Measurements from ENCODE around the gene SNX7.

SNX7 gene

DNA sequence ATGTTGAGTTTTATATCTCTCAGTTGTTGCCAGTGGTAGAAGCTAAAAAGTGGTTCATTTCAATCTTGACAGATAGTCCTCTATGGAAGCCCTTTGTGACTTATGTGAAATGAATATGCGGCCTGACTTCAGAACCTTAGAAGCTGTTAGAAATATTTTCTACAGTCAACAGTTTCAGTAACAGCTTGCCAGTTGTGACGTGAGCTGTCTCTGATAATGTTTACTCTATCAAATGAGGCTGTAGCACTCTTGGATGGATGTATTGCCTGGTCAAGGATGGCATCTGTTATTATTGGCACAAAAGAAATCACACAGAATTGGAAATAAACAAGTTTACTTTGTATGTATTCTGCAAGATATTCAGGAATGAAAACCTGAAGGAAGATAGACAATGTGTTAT lies 31.9 kb downstream of the SNX7 start:
- DNase-seq (ENCODE audit: low read depth), result no peak
- H3K4me3 ChIP-seq (ENCODE audit: low read depth, low read length), result no peak overlapping the region

DNA sequence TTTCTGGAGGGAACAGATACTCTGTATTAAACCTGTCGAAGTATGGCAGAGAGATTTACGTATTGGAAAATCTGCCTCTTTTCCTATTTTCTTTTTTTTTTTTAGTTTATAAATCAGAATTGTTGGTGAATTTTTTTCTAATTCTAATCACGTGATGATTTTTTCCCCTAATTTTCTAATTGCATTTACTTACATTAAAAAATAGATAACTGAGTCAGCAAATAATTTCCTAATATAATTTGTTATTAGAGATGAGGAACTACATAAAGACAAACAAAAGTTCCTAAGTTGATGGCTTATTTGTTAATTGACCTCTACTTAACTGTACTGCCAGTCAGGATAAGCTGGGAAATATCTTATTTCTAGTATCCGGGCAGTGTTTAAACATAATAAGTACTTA lies 34.6 kb downstream of the SNX7 start:
- H3K4me3 ChIP-seq (ENCODE audit: low read depth, low read length), result no peak overlapping the region
- no peak for DNase-seq (ENCODE audit: low read depth)

DNA sequence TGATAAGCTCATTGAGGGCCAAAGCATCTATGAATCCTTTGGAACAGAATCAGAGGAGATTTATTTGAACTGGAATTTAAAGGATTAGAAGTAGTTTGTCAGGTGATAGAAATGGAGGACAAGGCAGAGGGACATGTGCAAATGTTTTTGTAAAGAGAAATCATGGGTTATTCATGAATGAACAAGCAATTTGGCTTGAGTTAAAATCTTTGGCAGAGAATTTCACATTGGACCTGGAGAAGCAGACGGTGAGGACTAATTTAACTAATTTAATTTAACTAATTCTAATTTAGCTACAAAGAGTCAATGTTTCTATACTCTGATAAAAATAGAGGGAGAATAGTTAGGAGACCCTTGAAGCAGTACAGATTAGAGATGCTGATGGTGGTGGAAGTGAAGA lies 36.3 kb downstream of the SNX7 start:
- no peak overlapping the region for H3K4me3 ChIP-seq (ENCODE audit: low read depth, low read length)
- DNase-seq (ENCODE audit: low read depth), result no peak

DNA sequence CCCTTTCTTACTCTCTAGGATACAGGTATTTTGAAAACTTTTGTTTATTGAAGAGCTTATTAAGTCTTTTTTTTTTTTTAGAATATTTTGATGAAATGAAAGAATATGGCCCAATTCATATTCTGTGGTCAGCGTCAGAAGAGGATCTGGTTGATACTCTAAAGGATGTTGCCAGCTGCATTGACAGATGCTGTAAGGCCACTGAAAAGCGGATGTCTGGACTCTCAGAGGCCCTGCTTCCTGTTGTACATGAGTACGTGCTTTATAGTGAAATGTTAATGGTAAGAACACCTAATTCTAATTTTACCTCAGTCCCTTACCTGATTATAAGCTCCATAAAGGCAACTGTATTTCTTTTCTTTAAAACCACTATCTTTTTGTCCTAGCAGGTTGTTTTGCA lies 37.1 kb downstream of the SNX7 start:
- DNase-seq (ENCODE audit: low read depth), result no peak
- no peak overlapping the region for H3K4me3 ChIP-seq (ENCODE audit: low read depth, low read length)

DNA sequence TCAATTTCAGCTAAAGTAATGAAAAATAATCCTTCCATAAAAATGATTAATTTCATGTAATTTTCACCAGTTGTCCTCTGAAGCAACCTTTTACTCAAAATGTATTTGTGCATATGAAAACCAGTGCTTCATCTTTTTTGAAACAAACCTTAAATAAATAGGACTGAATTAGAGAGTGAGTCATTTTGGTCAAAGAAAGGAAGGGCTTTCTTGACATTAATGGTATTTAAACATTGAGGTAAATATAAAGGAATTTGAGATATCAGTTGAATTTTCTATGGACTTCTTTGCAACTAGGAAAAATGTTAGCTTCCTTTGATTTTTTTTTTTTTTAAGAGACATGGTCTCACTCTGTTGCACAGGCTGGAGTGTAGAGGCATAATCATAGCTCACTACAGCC lies 38.7 kb downstream of the SNX7 start:
- no peak overlapping the region for H3K4me3 ChIP-seq (ENCODE audit: low read depth, low read length)
- DNase-seq (ENCODE audit: low read depth), result no peak

DNA sequence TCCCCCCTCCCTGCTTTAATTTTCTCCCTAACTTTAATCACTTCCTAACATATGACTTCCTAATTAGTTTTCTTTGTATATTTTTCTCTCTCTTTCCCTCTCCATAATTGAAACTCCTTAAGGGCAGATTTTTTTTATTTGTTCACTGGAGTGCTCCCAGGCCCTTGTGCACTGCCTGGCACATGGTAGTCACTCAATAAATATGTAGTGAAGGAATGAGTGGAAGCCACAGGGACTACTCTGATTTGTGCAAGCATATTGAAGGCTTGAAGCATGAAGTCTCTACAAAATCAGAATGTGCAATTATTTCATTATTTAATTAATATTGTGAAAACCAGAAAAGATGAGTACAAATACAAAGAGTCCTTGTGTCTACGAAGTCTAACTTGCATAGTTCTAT lies 41.5 kb downstream of the SNX7 start:
- H3K4me3 ChIP-seq (ENCODE audit: low read depth, low read length), result no peak overlapping the region
- no peak for DNase-seq (ENCODE audit: low read depth)

DNA sequence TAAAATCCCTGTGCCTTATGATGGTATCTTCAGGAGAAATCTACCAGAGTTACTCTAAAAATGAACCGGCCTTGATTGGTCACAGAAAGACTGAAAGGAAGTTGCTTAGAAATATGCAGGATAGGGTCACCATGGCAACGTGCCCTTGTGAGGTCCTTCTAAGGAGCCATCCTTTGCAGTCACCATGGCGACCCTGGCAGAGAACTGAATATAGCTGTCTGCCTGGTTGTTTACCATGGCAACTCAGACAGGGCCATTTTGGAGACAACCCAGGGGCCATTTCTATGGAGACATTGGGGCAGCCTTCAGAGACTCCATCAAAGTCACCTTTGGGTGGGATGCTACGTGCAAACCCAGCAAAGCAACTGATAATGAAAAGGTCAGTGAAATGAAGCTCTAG lies 43.0 kb downstream of the SNX7 start:
- DNase-seq (ENCODE audit: low read depth), result no peak
- no peak overlapping the region for H3K4me3 ChIP-seq (ENCODE audit: low read depth, low read length)

DNA sequence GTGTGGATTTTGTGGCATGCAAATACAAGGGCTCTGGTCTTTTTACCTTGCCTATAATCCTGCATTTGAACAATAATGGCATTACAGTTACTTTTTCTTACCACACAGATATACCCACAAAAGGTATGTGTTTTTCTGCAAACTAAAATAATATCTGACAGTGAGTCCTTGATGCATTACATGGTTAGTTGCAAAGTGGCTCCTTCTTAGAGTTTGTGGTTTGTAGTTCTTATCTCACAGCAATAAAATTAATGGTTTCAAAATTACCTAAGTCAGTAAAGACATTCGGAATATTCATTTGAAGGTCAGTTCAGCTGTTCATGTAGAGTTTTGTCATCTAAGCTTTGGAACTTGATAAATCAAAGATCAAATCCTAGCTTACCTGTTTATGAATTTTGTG lies 43.5 kb downstream of the SNX7 start:
- DNase-seq (ENCODE audit: low read depth), result no peak
- H3K4me3 ChIP-seq (ENCODE audit: low read depth, low read length), result no peak overlapping the region

DNA sequence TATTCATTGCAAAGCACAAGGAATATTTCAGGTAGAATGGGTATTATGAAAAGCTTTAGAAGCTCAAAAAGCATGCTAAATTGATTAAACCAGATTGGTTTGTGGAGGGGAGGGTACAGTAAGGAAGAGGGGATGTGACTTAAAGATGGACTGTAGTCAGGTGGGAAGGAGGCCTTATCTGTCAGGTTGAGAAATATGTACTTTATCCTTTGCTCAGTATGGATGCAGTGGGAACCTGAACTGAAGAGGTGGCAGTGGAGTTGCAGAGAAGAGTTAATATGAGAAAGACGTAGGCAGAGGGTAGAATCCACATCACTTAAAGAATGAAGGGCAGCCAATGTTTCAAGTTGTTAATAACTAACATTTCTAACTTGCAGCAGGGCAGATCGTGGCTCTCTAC lies 44.1 kb downstream of the SNX7 start:
- DNase-seq (ENCODE audit: low read depth), result no peak

DNA sequence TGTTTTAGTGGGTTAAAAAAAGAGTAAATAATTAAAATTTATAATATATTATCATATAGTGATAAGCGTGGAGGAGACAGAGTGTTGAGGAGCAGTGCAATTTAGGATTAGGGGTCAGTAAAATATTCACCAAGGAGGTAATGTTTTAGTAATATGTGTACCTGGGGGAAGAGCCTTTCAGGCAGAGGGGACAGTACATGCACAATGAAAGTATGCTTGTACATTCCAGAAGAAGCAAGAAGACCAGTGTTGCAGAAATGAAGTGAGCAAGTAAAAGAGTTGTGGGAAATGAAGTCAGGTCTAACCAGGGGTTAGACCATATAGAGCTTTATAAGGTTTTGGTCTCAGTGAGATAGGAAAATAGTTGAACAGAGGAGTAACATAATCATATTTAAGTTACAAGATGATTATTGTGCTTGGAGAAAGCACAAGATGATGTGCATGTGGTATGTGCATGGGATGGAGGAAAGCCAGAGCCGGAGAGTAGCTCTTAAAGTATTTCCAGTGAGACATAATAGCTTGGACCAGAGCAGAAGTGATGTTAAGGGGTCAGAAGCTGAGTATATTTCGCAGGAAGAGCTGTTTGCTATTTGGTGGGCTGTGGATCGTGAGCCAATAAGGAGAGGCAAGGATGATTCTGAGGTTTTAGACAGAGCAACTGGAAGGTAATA lies 44.8 kb downstream of the SNX7 start:
- no peak for DNase-seq (ENCODE audit: low read depth)
- no peak overlapping the region for H3K4me3 ChIP-seq (ENCODE audit: low read depth, low read length)

More for the DNA sequence above, 44.1 kb downstream of the SNX7 start:
- H3K4me3 ChIP-seq (ENCODE audit: low read depth, low read length), result no peak overlapping the region

DNA sequence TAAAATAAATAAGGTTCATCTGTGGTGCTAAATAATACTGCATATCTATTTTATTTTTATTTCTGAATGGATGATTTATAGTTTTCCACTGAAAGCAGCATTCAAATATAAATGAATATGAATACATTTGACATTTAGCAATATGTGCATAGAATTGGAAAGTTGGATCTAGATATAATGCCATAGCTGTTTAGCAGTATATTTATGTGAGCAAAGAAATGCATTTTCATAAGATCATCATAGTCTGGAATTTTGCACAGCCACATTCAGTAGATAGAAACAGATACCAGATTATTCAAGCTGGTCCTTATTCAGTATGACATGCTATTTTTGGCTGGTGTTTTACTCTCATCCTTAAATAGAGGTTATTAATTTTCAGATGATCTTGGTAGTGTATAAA lies 46.0 kb downstream of the SNX7 start:
- no peak for DNase-seq (ENCODE audit: low read depth)
- H3K4me3 ChIP-seq (ENCODE audit: low read depth, low read length), result no peak overlapping the region

DNA sequence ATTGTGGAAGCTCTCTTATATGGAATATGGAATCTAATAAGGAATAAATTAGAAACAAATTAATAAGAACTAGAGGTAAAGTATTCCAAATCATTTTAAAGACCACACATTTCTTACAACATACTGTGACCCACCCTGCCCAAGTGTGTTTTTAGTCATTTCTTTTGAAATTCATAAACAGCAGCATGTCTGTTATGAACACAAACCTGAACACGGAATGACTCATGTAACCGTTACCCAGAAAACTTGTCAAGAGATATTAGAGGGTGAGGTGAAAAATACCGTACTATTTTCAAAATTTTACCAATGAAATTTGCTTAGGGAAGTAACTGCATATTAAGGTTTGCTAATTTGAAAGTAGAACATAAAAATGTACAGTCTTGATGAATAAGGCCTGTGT lies 48.4 kb downstream of the SNX7 start:
- no peak for DNase-seq (ENCODE audit: low read depth)
- no peak overlapping the region for H3K4me3 ChIP-seq (ENCODE audit: low read depth, low read length)

DNA sequence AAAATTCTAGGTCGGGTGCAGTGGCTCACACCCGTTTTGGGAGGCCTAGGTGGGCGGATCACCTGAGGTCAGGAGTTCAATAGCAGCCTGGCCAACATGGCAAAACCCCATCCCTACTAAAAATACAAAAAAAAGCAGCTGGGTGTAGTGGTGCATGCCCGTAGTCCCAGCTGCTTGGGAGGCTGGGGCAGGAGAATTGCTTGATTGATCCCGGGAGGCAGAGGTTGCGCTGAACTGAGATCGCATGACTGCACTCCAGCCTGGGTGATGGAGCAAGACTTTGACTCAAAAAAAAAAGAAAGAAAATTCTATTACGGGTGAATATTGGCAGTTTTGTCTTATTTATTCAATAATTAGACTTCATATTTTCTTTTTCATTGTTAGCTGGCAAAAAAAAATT lies 62.1 kb downstream of the SNX7 start:
- no peak overlapping the region for H3K4me3 ChIP-seq (ENCODE audit: low read depth, low read length)

DNA sequence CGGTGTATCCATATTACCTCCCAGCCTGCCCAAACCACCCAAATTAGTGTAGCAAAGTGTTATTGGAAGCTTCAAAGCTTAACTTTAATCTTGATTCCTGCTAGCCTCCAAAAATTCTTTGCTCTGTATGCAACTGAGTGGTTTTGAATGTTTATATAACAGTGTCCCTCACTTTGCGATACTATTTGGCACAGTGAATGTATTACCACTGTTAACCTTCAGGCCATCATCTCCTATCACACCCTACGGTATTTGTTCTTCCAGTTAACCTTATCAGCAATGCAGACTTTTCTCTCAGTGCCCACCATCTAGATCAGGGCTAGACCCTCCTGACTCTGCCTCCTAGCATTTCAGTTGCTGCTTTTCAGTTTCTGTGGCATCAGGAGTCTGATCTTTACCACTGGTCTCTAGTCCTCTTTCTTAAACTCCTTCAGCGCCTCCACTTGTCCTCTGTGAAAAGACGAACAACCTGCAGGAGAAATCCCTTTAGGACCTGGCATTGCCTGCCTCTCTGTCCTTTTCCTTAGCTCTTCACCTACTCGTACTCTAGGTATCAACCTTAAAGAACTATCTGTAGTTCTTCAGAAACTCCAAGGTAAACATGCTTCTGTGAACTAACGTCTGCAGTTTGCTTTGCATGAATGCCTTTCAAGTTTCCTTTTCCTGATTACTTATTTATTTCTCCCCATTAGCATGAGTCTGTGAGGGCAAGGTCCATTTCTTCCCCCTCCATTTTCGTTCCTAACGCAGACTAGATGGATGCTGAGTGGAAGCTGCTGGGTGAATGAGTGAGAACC lies 71.7 kb downstream of the SNX7 start:
- H3K4me3 ChIP-seq (ENCODE audit: low read depth, low read length), result no peak overlapping the region
- DNase-seq (ENCODE audit: low read depth), result no peak

More for the DNA sequence above, 62.1 kb downstream of the SNX7 start:
- no peak for DNase-seq (ENCODE audit: low read depth)

DNA sequence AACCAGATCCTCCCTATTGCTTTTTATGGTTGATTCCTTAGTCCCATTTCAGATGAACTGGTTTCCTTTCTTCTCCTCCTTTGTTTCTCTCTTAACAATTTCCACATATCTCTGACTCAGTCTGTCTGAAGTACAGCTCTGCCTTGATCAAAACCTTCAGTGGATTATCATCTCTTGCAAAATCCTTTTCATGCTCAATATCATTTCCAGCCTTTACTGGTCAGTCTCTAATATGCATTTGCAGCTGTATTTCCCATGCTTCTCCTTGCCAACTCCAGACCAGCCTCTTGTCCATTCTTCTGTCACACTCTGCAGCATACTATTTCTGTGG lies 72.2 kb downstream of the SNX7 start:
- H3K4me3 ChIP-seq (ENCODE audit: low read depth, low read length), result no peak overlapping the region
- no peak for DNase-seq (ENCODE audit: low read depth)

DNA sequence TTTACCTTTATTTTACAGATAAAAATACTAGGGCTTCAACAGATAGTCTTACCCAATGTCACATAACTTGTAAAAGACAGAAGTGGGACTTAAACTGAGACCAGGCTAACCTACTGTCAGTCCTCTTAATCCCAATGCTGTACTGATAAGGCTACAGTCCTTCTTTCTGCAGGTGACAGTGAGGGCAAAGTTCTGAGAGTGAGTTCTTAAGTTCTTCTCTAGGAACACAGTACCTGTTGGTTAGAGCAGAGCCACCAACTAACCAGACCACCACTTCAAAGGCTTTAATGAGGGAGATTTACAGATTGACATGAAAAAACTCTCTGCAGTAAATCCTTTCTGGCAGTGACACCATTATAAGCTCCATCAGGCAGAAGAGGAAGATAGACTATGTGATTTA lies 74.2 kb downstream of the SNX7 start:
- no peak overlapping the region for H3K4me3 ChIP-seq (ENCODE audit: low read depth, low read length)
- no peak for DNase-seq (ENCODE audit: low read depth)

DNA sequence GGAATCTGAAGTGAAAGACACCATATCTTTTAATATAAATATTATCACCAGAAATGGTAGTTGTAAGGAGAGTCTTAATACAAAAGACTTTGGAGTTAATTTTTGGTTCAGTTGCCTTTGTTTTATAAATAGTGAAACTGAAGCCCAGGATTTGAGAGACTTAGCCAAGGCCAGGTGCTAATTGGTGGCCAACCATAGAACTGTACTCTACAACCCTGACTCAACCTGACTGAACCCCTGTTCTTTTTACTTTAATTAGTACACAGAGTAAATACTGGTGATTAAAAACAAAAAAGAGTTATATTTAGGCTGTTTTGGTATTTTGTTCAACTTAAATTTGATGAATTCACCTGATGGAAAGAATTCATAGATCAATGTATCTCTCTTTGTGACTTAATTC lies 76.3 kb downstream of the SNX7 start:
- no peak overlapping the region for H3K4me3 ChIP-seq (ENCODE audit: low read depth, low read length)
- no peak for DNase-seq (ENCODE audit: low read depth)

DNA sequence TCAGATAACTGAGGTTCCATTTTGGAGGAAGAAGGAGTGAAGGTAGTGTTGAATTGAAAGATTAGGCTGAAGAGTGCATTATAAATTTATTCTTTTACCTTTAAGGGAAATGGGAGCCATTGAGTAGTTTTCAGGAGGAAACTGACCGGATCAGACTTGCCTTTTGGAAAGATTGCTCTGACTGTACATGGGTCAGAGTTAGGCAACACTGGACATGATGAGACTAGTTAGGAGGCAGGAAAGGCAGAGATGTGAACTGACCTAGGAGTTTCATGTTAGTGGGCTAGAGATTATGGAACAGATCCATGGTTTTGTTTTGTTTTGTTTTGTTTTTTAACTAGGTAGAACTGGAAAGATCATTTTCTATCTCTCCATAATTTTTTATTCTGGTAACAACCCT lies 78.2 kb downstream of the SNX7 start:
- no peak overlapping the region for H3K4me3 ChIP-seq (ENCODE audit: low read depth, low read length)
- DNase-seq (ENCODE audit: low read depth), result no peak

DNA sequence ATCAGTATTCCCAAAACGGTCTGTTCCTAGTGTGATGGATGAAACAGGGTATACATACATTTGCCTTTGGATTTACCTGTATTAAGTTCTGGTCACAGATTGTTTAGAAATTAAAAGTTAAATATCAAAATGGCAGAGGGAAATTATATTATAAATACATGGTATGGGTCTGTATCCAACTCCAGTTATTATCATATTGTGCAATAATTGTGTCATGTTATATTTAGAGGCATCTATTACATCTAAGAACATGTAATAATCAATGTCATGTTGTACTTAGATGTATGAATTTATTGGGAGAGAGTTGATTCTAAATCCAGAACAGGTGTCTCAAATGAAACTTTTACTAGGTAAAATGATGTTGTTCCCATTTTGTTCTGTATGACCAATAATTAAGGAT lies 79.6 kb downstream of the SNX7 start:
- no peak for DNase-seq (ENCODE audit: low read depth)
- no peak overlapping the region for H3K4me3 ChIP-seq (ENCODE audit: low read depth, low read length)

DNA sequence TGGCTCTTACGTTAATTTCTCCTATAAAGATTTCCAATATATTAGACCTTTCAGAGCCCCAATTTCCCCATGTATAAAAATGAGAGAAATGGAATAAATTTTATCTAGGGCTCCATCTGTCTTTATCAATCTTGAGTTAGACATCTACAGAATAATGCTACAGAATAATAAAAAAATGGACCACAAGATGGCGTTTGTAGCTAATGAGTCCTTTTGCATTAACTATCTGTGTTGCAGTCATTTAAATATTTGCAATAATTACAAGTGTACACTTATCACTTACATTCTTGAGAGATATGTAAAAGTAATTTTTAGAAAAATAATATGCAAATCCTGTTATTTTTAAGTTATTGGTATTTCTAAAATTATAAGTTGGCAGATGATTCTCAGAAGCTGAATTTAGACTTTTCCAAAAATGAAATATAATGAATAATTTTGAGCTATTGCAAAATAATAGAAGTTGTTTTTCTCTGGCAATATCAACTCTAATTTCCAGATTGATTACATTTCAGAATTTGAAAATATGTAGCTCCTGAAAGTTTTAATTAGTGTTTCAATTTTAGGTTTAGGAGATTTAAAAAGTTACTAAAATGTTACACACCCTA lies 87.7 kb downstream of the SNX7 start:
- no peak for DNase-seq (ENCODE audit: low read depth)
- no peak overlapping the region for H3K4me3 ChIP-seq (ENCODE audit: low read depth, low read length)

DNA sequence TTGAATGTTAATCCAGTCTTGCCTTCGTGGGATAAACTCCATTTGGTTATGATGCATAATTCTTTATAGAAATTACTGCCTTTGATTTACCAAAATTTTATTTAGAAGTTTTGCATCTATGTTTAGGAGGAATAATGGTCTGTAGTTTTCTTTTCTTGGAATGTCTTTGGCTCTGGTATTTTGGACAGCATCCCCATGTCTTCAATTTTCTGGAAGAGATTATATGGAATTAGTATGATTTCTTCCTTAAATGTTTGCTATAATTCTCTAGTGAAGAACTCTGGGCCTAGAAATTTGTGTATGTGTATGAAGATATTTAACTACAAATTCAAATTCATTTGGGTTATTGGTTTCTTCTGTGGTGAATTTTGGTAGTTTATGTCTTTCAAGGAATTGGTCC lies 92.7 kb downstream of the SNX7 start:
- no peak for DNase-seq (ENCODE audit: low read depth)
- H3K4me3 ChIP-seq (ENCODE audit: low read depth, low read length), result no peak overlapping the region
